Tibial nerve (tissue), 4 donors: ENCODE data around the gene NBAS. TPM values are rescaled to one million over a fixed set of nuclear protein-coding genes. Genes with fewer than 3 reads are reported as not detected.

Experiments
- DNase-seq, 2 donors: peaks; one replicate each; pipeline ENCODE4 v3.0.0-alpha.2; 2019; ENCODE audit warnings: low spot score in 2 of 2
- H3K27ac ChIP-seq, 4 donors: fragments of 200-600 bp; sonication (generic) in 3 of 4; one replicate each; pipeline ENCODE4 v1.5.1; 2017 to 2019; ENCODE audit warnings: mild to moderate bottlenecking in 1 of 4
- H3K27me3 ChIP-seq, 2 donors: fragments of 200-600 bp; sonication (generic) in 1 of 2; one replicate each; pipeline versions ENCODE4 v1.5.1 to v1.6.0; 2017 to 2019
- H3K36me3 ChIP-seq, 3 donors: fragments of 200-600 bp; sonication (generic); one replicate each; pipeline ENCODE4 v1.5.1; 2018 to 2019
- H3K4me1 ChIP-seq, 4 donors: fragments of 200-600 bp; sonication (generic) in 3 of 4; one replicate each; pipeline ENCODE4 v1.5.1; 2017 to 2019
- H3K4me3 ChIP-seq, 4 donors: fragments of 200-600 bp; sonication (generic) in 3 of 4; one replicate each; pipeline ENCODE4 v1.5.1; 2017 to 2019; ENCODE audit warnings: mild to moderate bottlenecking in 1 of 4, moderate library complexity in 1 of 4
- H3K9me3 ChIP-seq, 4 donors: fragments of 200-600 bp; sonication (generic) in 3 of 4; one replicate each; pipeline ENCODE4 v1.5.1; 2017 to 2019
- EP300 ChIP-seq, 2 donors: sonication (generic); formaldehyde crosslinking; IDR thresholded peaks; one replicate each; pipeline ENCODE4 v1.6.1; 2017; ENCODE audit warnings: antibody characterized with exemption in 2 of 2, mild to moderate bottlenecking in 1 of 2
- POLR2A ChIP-seq, 2 donors: fragments of 450-650 bp; IDR thresholded peaks; one replicate each; pipeline ENCODE4 v1.6.1; 2017; ENCODE audit warnings: antibody characterized with exemption in 2 of 2, mild to moderate bottlenecking in 2 of 2, moderate library complexity in 2 of 2
- WGBS, 2 donors: methylation state at CpG; one replicate each; pipeline ENCODE4 v1.1.5; 2018; 5-methylcytosine and 5-hydroxymethylcytosine counted together
- total RNA-seq, 4 donors: library from RNA; depleted of rRNA; stranded (reverse); fragments of >200 nt; gene quantifications; one replicate each; pipeline ENCODE4 v1.1.0, GENCODE V29; 2016
- TF ChIP-seq, protein P1 (sequence below), 5 experiments: fragments of 200-600 bp in 3 of 5; fragments of 450-650 bp in 2 of 5; sonication (generic) in 3 of 5; IDR thresholded peaks; one replicate each; pipeline ENCODE4 v1.5.1; 2016 to 2019; ENCODE audit warnings: antibody characterized with exemption in 5 of 5, mild to moderate bottlenecking in 3 of 5, moderate library complexity in 2 of 5

The NBAS gene
- 10 to 100 TPM; 49.0 to 59.1 (median 55.1) TPM for total RNA-seq

- peak within 1 kb of the TSS; percentile 58 to 89 (median 84) for H3K27ac ChIP-seq
- peak; percentile 67 to 87 for DNase-seq
- H3K36me3 ChIP-seq: peaks cover 0 to under 1% (median 0%) of the 10 kb centered on the region in 3 donors
- no peaks in the 10 kb centered on the region for H3K27me3 ChIP-seq
- H3K4me3 ChIP-seq: peak within 1 kb of the TSS; percentile 64 to 94 (median 75)
- TF ChIP-seq POLR2A (IDR thresholded peaks at IDR 0.05) (peak in 1 of 2 donors; percentile 11), EP300 (IDR thresholded peaks at IDR 0.05) (peak in 1 of 2 donors; percentile 88)
- TF ChIP-seq, protein P1, sequence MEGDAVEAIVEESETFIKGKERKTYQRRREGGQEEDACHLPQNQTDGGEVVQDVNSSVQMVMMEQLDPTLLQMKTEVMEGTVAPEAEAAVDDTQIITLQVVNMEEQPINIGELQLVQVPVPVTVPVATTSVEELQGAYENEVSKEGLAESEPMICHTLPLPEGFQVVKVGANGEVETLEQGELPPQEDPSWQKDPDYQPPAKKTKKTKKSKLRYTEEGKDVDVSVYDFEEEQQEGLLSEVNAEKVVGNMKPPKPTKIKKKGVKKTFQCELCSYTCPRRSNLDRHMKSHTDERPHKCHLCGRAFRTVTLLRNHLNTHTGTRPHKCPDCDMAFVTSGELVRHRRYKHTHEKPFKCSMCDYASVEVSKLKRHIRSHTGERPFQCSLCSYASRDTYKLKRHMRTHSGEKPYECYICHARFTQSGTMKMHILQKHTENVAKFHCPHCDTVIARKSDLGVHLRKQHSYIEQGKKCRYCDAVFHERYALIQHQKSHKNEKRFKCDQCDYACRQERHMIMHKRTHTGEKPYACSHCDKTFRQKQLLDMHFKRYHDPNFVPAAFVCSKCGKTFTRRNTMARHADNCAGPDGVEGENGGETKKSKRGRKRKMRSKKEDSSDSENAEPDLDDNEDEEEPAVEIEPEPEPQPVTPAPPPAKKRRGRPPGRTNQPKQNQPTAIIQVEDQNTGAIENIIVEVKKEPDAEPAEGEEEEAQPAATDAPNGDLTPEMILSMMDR (IDR thresholded peaks at IDR 0.05): no peak
- peaks cover 0 to 35% (median 9%) of the 10 kb centered on the region in 4 donors for H3K4me1 ChIP-seq
- H3K9me3 ChIP-seq: no peaks in the 10 kb centered on the region
- WGBS, 2 donors: 0% methylated on average over 23 to 27 of the region's 30 CpGs
These were observed at the start of gene NBAS for GRCh38 chr2:15560988-15561573. TSS of gene NBAS (minus strand) at chr2:15561334. CDS start at chr2:15561304, 30 bp downstream.

- no peak for TF ChIP-seq POLR2A (IDR thresholded peaks at IDR 0.05)
- TF ChIP-seq, protein P1 (IDR thresholded peaks at IDR 0.05): no peak
- TF ChIP-seq EP300 (IDR thresholded peaks at IDR 0.05): no peak
- WGBS, 2 donors: 89 to 91% methylated on average over 5 of the region's 5 CpGs
- H3K4me3 ChIP-seq: no peak overlapping the region
- no peaks in the 10 kb centered on the region for H3K4me1 ChIP-seq
- H3K36me3 ChIP-seq: peaks cover 0 to 70% (median 5%) of the 10 kb centered on the region in 3 donors
- H3K27me3 ChIP-seq: no peaks in the 10 kb centered on the region
- no peaks in the 10 kb centered on the region for H3K9me3 ChIP-seq
- H3K27ac ChIP-seq: no peak overlapping the region
- no peak for DNase-seq
These were observed 49.4 kb upstream of the NBAS start for GRCh38 chr2:15610430-15610952.

DNA sequence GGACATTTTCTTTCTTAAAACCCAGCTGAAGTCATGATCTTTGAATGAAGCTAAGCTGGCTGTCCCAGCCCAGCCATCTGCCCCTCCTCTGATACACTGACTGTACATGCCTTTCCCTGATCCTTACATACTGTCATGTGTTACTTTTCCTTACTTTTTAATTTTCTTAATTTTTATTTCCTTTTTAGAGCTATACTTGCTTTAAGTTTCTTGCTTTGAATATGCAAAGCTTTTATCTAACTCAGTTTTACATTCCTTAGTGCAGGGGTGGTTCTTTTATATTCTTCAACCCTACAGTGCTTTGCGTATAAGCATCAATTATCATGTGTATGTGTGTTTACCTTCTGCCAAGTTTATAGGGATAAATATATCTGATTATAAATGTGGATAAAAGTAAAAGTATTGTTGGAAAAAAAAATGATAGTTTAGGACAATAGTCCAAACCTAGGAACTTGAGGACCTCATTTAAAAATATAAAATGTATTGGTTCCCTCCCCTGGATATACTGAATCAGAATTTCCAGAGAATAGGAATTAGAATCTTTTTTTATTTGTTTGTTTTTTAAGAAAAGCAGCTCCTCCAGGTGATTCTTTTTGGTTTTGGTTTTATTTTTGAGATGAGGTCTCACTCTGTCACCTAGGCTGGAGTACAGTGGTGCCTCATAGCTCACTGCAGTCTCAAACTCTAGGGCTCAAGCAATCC is 48.4 kb upstream of the NBAS start:
- 82 to 86% methylated on average over 1 of the region's 1 CpG for WGBS, 2 donors
- H3K36me3 ChIP-seq: peaks cover 0 to 78% (median 14%) of the 10 kb centered on the region in 3 donors
- no peaks in the 10 kb centered on the region for H3K9me3 ChIP-seq
- DNase-seq: no peak
- no peak overlapping the region for H3K4me3 ChIP-seq
- no peaks in the 10 kb centered on the region for H3K4me1 ChIP-seq
- H3K27ac ChIP-seq: no peak overlapping the region
- no peaks in the 10 kb centered on the region for H3K27me3 ChIP-seq
- TF ChIP-seq POLR2A (IDR thresholded peaks at IDR 0.05): no peak
- TF ChIP-seq, protein P1 (IDR thresholded peaks at IDR 0.05): no peak
- TF ChIP-seq EP300 (IDR thresholded peaks at IDR 0.05): no peak

- Histone ChIP-seq H3K4me3 (no peak overlapping the region), H3K27ac (no peak overlapping the region), H3K27me3 (no peaks in the 10 kb centered on the region), H3K9me3 (no peaks in the 10 kb centered on the region), H3K4me1 (no peaks in the 10 kb centered on the region), H3K36me3 (peaks cover 0 to 79% (median 18%) of the 10 kb centered on the region in 3 donors)
- DNase-seq: no peak
- no peak for TF ChIP-seq EP300 (IDR thresholded peaks at IDR 0.05)
- no peak for TF ChIP-seq POLR2A (IDR thresholded peaks at IDR 0.05)
- TF ChIP-seq, protein P1 (IDR thresholded peaks at IDR 0.05): no peak
- WGBS, 2 donors: 92 to 96% methylated on average over 4 of the region's 4 CpGs
These were observed 47.2 kb upstream of the NBAS start for GRCh38 chr2:15608392-15608761.
